ENCODE data around the gene TSPEAR.
"Not testable (repeated sequence)": the region's sequence is repeated elsewhere in the genome, so short reads cannot be mapped to it uniquely, and the experiment has no call there.

TSPEAR gene

GRCh38 chr21:44575307-44576024 lies 135.9 kb downstream of the TSPEAR start:
- TF ChIP-seq, protein P1, sequence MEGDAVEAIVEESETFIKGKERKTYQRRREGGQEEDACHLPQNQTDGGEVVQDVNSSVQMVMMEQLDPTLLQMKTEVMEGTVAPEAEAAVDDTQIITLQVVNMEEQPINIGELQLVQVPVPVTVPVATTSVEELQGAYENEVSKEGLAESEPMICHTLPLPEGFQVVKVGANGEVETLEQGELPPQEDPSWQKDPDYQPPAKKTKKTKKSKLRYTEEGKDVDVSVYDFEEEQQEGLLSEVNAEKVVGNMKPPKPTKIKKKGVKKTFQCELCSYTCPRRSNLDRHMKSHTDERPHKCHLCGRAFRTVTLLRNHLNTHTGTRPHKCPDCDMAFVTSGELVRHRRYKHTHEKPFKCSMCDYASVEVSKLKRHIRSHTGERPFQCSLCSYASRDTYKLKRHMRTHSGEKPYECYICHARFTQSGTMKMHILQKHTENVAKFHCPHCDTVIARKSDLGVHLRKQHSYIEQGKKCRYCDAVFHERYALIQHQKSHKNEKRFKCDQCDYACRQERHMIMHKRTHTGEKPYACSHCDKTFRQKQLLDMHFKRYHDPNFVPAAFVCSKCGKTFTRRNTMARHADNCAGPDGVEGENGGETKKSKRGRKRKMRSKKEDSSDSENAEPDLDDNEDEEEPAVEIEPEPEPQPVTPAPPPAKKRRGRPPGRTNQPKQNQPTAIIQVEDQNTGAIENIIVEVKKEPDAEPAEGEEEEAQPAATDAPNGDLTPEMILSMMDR (IDR thresholded peaks at IDR 0.05) = no peak

- TF ChIP-seq, protein P1 (IDR thresholded peaks at IDR 0.05) = no peak
Measured at GRCh38 chr21:44574457-44575306, 136.7 kb downstream of the TSPEAR start.

DNA sequence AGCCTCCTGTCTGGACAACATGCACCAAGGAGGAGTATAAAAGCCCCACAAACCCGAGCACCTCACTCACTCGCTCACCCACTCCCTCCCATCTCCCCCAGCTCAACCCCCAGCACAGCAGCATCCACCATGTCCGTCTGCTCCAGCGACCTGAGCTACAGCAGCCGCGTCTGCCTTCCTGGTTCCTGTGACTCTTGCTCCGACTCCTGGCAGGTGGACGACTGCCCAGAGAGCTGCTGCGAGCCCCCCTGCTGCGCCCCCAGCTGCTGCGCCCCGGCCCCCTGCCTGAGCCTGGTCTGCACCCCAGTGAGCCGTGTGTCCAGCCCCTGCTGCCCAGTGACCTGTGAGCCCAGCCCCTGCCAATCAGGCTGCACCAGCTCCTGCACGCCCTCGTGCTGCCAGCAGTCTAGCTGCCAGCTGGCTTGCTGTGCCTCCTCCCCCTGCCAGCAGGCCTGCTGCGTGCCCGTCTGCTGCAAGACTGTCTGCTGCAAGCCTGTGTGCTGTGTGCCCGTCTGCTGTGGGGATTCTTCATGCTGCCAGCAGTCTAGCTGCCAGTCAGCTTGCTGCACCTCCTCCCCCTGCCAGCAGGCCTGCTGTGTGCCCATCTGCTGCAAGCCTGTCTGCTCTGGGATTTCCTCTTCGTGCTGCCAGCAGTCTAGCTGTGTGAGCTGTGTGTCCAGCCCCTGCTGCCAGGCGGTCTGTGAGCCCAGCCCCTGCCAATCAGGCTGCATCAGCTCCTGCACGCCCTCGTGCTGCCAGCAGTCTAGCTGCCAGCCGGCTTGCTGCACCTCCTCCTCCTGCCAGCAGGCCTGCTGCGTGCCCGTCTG lies 137.5 kb downstream of the TSPEAR start, which contains the start of gene KRTAP10-4:
Gene KRTAP10-4, plus strand, starts transcription at position 100 of the 827 bp plus-strand sequence. Its CDS starts 30 bp downstream, at position 130.
- TF ChIP-seq, protein P1 (IDR thresholded peaks at IDR 0.05) = not testable (repeated sequence)

DNA sequence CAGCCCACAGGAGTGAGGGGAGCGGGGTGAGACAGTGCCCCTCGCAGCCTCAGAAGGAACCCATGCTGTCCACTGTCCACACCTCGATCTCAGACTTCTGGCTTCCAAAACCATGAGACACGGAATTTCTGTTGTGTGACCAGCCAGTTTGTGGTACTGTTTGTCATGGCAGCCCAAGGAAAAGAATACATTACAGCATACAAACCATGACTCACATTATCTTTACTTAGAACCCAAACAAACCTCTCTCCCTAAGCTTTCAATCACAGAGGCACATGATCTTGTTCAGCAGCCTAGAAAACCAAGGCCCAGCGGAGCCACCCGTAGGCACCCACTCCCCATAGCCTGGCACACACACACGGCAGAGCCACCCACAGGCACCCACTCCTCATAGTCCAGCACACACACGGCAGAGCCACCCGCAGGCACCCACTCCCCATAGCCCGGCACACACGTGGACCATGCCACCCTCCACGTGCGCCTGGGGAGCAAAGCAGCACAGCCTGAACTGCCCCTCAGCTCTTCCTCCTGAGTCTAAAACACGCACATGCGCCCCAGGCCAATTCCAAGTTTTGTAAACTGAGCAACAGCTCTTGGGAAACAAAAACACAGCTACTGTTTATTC lies 138.3 kb downstream of the TSPEAR start:
- TF ChIP-seq, protein P1 (IDR thresholded peaks at IDR 0.05) = no peak

- TF ChIP-seq, protein P1 (IDR thresholded peaks at IDR 0.05) = no peak
Measured at GRCh38 chr21:44571844-44572782, 139.3 kb downstream of the TSPEAR start.

DNA sequence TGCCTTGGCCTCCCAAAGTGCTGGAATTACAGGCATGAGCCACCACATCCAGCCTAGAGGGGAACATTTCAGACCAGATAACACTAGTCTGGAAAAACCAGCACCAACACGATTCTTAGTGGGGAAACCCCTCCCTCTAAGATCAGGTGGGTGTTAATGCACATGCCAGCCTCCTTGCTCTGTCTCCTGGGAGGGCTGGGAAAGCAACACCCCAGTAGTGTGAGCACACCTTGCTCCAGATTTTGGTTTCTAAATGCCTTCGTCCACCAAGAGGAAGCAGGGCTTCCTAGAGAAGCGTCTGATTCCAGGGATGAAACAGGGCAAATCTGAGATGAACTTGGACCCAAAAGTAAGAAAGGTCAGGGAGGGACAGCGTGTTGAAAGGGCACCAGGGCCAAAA lies 140.1 kb downstream of the TSPEAR start:
- TF ChIP-seq, protein P1 (IDR thresholded peaks at IDR 0.05) = no peak

Measured in LNCAP (cell line).